GM19099 (cell line): ENCODE results near the gene KIF5C.

Source experiments
- POLR2A ChIP-seq: IDR thresholded peaks from 3 replicates; pipeline ENCODE4 v1.6.1; 2011; ENCODE audit warnings: low read depth; ENCODE audit not compliant: insufficient read length; ENCODE audit errors: extremely low read depth

The KIF5C gene

GRCh38 chr2:149039213-149039724, 164.2 kb downstream of the KIF5C start:
- TF ChIP-seq POLR2A = no peak

GRCh38 chr2:149040451-149040850, 165.4 kb downstream of the KIF5C start:
- no peak for TF ChIP-seq POLR2A

- TF ChIP-seq POLR2A = no peak
Observed at GRCh38 chr2:149041482-149041881, 166.5 kb downstream of the KIF5C start.

GRCh38 chr2:149042881-149043280, 167.9 kb downstream of the KIF5C start:
- no peak for TF ChIP-seq POLR2A

GRCh38 chr2:149044500-149044899, 169.5 kb downstream of the KIF5C start:
- no peak for TF ChIP-seq POLR2A

- TF ChIP-seq POLR2A = no peak
Observed at GRCh38 chr2:149047118-149047517, 172.1 kb downstream of the KIF5C start.

GRCh38 chr2:149049142-149049541, 174.1 kb downstream of the KIF5C start:
- no peak for TF ChIP-seq POLR2A

GRCh38 chr2:149050188-149050587, 175.2 kb downstream of the KIF5C start:
- TF ChIP-seq POLR2A = no peak

- no peak for TF ChIP-seq POLR2A
Observed at GRCh38 chr2:149055751-149056150, 180.7 kb downstream of the KIF5C start.

- no peak for TF ChIP-seq POLR2A
Observed at GRCh38 chr2:149056541-149057255, 181.7 kb downstream of the KIF5C start.

GRCh38 chr2:149057401-149057800, 182.4 kb downstream of the KIF5C start:
- TF ChIP-seq POLR2A = no peak

GRCh38 chr2:149058936-149059335, 183.9 kb downstream of the KIF5C start:
- no peak for TF ChIP-seq POLR2A

GRCh38 chr2:149059822-149060221, 184.8 kb downstream of the KIF5C start:
- TF ChIP-seq POLR2A = no peak

- no peak for TF ChIP-seq POLR2A
Observed at GRCh38 chr2:149061133-149061745, 186.2 kb downstream of the KIF5C start.

GRCh38 chr2:149062531-149062930, 187.5 kb downstream of the KIF5C start:
- no peak for TF ChIP-seq POLR2A

GRCh38 chr2:149063177-149063576, 188.2 kb downstream of the KIF5C start:
- no peak for TF ChIP-seq POLR2A

- TF ChIP-seq POLR2A = no peak
Observed at GRCh38 chr2:149064365-149064841, 189.4 kb downstream of the KIF5C start.
